ENCODE results near the gene ANTXR1. TPM values are rescaled to one million over a fixed set of nuclear protein-coding genes. Genes with fewer than 3 reads are reported as not detected.

Gene ANTXR1
- polyA plus RNA-seq, 3 donors: 83.1 to 89.0 (median 86.2) TPM

- DNase-seq (ENCODE audit: extremely low read depth in 1 of 11, low read depth in 9 of 11, low spot score in 4 of 11): no peak
Observed at GRCh38 chr2:69138793-69139459, 125.9 kb downstream of the ANTXR1 start.

- no peak for DNase-seq (ENCODE audit: extremely low read depth in 1 of 11, low read depth in 9 of 11, low spot score in 4 of 11)
Observed at GRCh38 chr2:69139778-69140670, 127.0 kb downstream of the ANTXR1 start.

- no peak for DNase-seq (ENCODE audit: extremely low read depth in 1 of 11, low read depth in 9 of 11, low spot score in 4 of 11)
Observed at GRCh38 chr2:69141061-69141460, 128.1 kb downstream of the ANTXR1 start.

- no peak for DNase-seq (ENCODE audit: extremely low read depth in 1 of 11, low read depth in 9 of 11, low spot score in 4 of 11)
Observed at GRCh38 chr2:69143748-69144360, 130.9 kb downstream of the ANTXR1 start.

- no peak for DNase-seq (ENCODE audit: extremely low read depth in 1 of 11, low read depth in 9 of 11, low spot score in 4 of 11)
Observed at GRCh38 chr2:69145204-69145603, 132.2 kb downstream of the ANTXR1 start.

- no peak for DNase-seq (ENCODE audit: extremely low read depth in 1 of 11, low read depth in 9 of 11, low spot score in 4 of 11)
Observed at GRCh38 chr2:69147841-69148533, 135.0 kb downstream of the ANTXR1 start.

- no peak for DNase-seq (ENCODE audit: extremely low read depth in 1 of 11, low read depth in 9 of 11, low spot score in 4 of 11)
Observed at GRCh38 chr2:69149631-69150215, 136.7 kb downstream of the ANTXR1 start.

GRCh38 chr2:69151931-69152330 lies 139.0 kb downstream of the ANTXR1 start:
- DNase-seq (ENCODE audit: extremely low read depth in 1 of 11, low read depth in 9 of 11, low spot score in 4 of 11): no peak

- no peak for DNase-seq (ENCODE audit: extremely low read depth in 1 of 11, low read depth in 9 of 11, low spot score in 4 of 11)
Observed at GRCh38 chr2:69152847-69153583, 140.0 kb downstream of the ANTXR1 start.

GRCh38 chr2:69154106-69154505 lies 141.1 kb downstream of the ANTXR1 start:
- DNase-seq (ENCODE audit: extremely low read depth in 1 of 11, low read depth in 9 of 11, low spot score in 4 of 11): peak in 1 of 11 donors; percentile 41

GRCh38 chr2:69156624-69157023 lies 143.6 kb downstream of the ANTXR1 start:
- DNase-seq (ENCODE audit: extremely low read depth in 1 of 11, low read depth in 9 of 11, low spot score in 4 of 11): no peak

- DNase-seq (ENCODE audit: extremely low read depth in 1 of 11, low read depth in 9 of 11, low spot score in 4 of 11): no peak
Observed at GRCh38 chr2:69157441-69157840, 144.5 kb downstream of the ANTXR1 start.

GRCh38 chr2:69159986-69160385 lies 147.0 kb downstream of the ANTXR1 start:
- DNase-seq (ENCODE audit: extremely low read depth in 1 of 11, low read depth in 9 of 11, low spot score in 4 of 11): no peak

GRCh38 chr2:69162057-69162456 lies 149.1 kb downstream of the ANTXR1 start:
- no peak for DNase-seq (ENCODE audit: extremely low read depth in 1 of 11, low read depth in 9 of 11, low spot score in 4 of 11)

GRCh38 chr2:69163109-69163508 lies 150.1 kb downstream of the ANTXR1 start:
- DNase-seq (ENCODE audit: extremely low read depth in 1 of 11, low read depth in 9 of 11, low spot score in 4 of 11): no peak

GRCh38 chr2:69163556-69163955 lies 150.6 kb downstream of the ANTXR1 start:
- no peak for DNase-seq (ENCODE audit: extremely low read depth in 1 of 11, low read depth in 9 of 11, low spot score in 4 of 11)

- no peak for DNase-seq (ENCODE audit: extremely low read depth in 1 of 11, low read depth in 9 of 11, low spot score in 4 of 11)
Observed at GRCh38 chr2:69164061-69164778, 151.2 kb downstream of the ANTXR1 start.
